H1 (cell line): ENCODE results near the gene TNFSF11.

ENCODE experiments used
- CEBPB ChIP-seq: IDR thresholded peaks from 2 replicates; pipeline ENCODE4 v1.6.1; 2012; ENCODE audit warnings: low read depth, low read length
- POLR2AphosphoS5 ChIP-seq: IDR thresholded peaks from 2 replicates; pipeline ENCODE4 v1.6.1; 2011; ENCODE audit warnings: low read depth, low read length
- TF ChIP-seq, protein P1 (sequence below), 3 experiments: IDR thresholded peaks; 1 replicate in 2 of 3; 2 replicates in 1 of 3; pipeline versions ENCODE4 v1.5.1 to v1.6.1; 2011; ENCODE audit warnings: low read length in 3 of 3, mild to moderate bottlenecking in 3 of 3, inconsistent platforms in 2 of 3, low read depth in 1 of 3, moderate library complexity in 1 of 3; ENCODE audit not compliant: insufficient read depth in 1 of 3; ENCODE audit errors: control extremely low read depth in 1 of 3

GRCh38 chr13:42645717-42646116 is 71.8 kb downstream of the TNFSF11 start:
- TF ChIP-seq, protein P1, sequence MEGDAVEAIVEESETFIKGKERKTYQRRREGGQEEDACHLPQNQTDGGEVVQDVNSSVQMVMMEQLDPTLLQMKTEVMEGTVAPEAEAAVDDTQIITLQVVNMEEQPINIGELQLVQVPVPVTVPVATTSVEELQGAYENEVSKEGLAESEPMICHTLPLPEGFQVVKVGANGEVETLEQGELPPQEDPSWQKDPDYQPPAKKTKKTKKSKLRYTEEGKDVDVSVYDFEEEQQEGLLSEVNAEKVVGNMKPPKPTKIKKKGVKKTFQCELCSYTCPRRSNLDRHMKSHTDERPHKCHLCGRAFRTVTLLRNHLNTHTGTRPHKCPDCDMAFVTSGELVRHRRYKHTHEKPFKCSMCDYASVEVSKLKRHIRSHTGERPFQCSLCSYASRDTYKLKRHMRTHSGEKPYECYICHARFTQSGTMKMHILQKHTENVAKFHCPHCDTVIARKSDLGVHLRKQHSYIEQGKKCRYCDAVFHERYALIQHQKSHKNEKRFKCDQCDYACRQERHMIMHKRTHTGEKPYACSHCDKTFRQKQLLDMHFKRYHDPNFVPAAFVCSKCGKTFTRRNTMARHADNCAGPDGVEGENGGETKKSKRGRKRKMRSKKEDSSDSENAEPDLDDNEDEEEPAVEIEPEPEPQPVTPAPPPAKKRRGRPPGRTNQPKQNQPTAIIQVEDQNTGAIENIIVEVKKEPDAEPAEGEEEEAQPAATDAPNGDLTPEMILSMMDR (IDR thresholded peaks at IDR 0.05; ENCODE audit: control extremely low read depth in 1 of 3, insufficient read depth in 1 of 3, low read depth in 1 of 3, low read length in 3 of 3) = no peak
- TF ChIP-seq CEBPB = no peak
- TF ChIP-seq POLR2AphosphoS5 = no peak
